ENCODE data around the gene RNF125.
"Not testable (repeated sequence)": the region's sequence is repeated elsewhere in the genome, so short reads cannot be mapped to it uniquely, and the experiment has no call there.

RNF125 gene

DNA sequence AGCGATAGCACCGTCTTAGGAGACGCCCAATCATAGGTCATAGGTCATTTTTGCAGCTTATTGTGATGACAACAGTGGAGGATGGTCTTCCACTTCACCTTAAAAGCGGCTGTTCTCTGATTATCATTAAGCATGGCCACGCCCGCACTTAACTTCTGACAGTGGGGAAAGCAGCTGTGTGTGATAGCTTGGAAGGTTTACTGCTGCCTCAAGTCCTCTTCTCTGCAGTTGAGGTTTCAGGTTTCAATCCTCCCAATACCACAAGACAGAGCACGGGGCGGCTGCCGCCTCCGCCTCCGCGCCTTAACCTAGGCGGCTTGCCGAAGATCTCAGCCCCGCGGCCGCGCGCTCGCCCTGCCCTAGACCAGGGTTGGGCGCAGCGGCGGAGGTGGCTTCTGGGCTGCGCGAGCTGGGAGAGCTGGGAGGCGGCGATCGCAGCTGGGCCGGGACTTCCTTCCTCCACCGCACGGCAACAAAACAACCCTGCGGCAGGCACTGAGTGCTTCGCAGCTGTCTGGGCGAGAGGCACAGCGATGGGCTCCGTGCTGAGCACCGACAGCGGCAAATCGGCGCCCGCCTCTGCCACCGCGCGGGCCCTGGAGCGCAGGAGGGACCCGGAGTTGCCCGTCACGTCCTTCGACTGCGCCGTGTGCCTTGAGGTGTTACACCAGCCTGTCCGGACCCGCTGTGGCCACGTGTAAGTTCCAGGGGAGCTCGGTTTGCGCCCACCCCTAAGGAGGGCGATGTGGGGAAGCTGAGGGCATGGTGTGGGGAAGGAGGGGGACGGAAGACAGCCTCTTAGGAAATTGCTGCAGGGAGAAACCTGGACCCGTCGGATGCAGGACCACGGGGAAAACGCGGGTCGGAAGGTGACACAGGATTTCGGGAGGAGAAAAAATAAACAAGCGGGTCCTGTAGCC lies at the start of gene RNF125:
TSS of gene RNF125 (plus strand) at position 495 of the 920 bp plus-strand sequence. CDS start at position 534, 39 bp downstream.
- peak; percentile 94 for DNase-seq

DNA sequence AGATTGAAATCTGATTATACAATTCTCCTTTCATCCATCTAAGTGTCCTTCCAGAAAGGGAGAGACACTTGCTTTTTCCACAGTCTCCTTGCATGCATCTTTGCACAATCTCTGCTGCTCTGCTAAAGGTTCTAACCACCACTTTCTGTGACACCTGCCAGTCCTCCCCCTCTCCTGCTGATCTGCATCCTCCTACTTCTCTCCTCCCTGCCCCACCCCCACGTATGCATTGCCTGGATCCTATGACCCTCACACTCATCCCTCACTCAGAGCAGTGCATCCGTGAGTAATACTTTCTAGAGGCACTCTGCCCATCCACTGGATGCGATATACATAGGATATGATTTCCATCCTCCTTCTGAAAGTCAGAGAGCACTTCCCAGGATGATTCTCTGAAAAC lies 48.0 kb upstream of the RNF125 start:
- no peak for DNase-seq

DNA sequence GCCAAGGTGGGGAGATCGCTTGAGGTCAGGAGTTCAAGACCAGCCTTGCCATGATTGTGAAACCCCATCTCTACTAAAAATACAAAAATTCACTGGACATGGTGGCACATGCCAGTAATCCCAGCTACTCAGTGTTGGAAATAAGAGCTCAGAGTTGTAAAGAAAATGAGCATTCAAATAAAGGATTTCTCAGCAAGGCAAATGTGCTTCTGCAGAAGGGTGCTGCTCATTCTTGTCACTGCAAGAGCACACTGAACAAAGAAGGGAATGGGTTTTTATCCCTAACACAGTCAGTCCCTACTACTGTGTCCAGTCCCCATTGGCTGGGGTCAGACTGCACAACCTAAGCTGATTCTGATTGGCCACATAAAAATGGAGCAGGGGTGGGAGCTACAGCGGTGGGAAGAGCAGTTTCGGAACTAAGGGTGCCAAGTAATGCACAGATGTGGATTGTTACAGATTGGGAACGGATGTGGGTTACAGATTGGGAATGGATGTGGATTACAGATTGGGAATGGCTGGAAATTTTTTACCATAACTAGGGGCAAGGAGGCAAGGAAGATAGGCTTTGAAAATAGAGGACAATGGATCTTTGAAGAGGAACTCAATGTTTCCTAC lies 44.6 kb upstream of the RNF125 start:
- DNase-seq: no peak

DNA sequence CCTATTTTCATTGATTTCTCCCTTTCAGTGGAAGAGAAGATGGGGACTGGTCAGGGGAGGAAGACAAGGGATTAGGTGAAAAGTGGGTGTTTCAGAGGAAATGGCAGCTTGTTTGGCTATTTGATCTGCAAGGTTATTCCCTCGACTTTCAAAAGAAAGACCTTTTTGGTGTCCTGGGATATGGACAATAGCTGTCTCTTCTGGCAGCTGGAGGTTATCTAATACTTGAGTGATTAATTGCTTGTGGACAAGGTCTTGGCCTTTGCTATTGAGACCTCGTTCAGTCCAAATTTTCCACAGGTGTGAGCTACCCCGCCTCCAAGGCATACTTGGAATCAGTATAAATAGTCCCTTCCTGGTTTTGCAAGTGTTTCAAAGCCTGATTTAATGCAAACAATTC lies 42.4 kb upstream of the RNF125 start:
- no peak for DNase-seq

DNA sequence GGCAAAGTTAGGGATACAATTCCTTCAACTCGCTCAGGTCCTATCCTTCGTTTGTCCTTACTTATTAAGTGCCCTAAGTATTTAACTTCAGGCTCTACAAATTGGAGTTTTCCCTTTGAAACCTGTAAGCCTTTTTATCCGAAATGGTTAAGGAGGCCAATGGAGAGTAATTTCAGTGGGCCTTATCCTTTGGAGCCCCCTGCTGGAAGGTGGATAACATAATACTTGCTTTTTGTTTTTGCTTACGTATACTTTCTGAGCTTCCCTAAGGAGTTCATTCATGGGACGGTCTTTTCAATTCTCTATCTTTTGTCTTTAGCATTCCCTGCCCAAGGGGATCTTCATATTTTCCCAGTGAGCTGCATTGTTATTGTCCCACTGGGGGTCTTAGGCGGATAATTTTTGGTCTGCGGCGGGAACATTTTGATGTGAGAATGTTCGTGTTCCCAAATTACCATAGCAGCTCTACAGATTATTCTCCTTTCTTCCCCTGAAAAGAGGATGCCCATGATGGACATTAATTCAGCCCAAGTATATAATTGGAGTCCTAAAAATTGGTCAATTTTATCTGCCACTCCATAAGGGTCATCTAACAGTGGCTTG lies 41.3 kb upstream of the RNF125 start:
- peak; percentile 64 for DNase-seq

DNA sequence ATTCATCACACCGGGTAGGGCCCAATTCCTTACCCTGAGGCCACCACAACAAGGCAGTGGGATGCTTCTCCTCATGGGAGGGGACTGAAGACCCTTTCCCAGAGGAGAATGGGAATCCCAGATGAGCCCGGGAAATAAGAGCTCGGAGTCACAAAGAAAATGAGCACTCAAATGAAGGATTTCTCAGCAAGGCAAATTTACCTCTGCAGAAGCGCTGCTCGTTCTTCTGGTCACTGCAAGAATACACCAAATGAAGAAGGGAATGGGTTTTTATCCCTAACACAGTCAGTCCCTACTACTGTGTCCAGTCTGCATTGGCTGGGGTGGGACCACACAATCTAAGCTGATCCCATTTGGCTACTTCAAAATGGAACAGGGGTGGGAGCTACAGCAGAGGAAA lies 40.0 kb upstream of the RNF125 start:
- no peak for DNase-seq

DNA sequence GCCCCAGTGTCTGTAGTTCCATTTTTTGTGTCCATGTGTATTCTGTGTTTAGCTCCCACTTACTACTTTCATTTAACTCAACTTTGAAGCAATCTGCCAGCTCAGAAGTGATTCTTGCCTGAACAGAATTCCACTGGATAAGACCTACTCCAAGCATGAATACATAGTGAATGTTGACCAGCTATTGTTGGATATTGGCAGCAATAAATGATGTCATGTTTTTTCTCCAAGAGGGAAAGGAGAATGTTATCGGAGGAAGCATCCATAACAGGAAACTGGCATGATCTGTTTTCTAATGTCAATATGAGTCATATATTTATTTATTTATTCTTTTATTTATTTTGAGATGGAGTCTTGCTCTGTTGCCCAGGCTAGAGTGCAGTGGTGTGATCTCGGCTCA lies 38.9 kb upstream of the RNF125 start:
- no peak for DNase-seq

DNA sequence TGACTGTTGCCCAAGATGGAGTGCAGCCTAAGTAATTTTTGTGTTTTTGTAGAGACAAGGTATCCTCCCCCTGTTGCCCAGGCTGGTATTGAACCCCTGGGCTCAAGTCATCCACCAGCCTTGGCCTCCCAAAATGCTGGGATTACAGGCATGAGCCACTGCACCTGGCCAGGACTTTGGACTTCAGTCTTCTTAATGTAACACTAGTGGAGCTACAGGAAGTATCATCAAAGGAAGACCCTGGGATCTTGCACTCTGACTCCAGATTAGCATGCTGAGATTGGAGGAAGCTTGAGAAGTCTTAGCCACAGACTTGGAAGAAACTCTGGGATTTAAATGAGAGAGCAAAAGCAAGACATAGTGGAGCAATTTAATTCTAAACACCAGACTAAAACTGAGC lies 37.8 kb upstream of the RNF125 start:
- DNase-seq: no peak

DNA sequence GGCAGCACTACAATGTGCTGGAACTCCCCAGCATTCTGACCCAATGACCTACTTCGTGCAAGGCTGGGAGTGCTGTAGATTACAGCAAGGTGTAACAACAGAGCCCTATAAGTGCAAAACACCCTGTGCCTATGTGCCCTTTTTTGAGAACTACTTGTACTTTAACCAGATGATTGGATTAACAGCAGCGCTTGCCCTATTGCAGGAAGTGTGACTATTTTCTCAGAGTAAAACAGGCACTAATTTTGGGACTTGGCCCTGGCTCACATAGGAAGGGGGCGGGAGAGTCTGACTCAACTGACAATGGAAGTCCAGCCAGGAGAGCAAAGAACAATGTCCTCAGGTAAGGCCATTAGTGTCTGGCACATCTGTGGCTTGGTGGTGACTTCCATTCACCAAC lies 35.6 kb upstream of the RNF125 start:
- no peak for DNase-seq

DNA sequence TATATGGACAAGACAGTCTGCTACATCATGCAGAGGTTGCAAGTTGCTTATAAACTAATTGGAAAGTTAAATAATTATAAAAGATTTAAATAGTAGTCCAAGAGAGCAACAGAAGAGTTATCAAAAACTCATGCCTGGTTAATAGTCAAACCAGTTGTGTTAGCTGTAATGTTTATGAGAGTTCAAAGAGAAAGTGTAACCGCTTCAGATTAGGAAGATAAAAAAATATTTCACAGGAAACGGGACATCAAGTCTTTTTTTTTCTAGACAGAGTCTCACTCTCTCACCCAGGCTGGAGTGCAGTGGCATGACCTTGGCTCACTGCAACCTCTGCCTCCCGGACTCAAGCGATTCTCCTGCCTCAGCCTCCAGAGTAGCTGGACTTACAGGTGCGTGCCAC lies 34.6 kb upstream of the RNF125 start:
- no peak for DNase-seq

DNA sequence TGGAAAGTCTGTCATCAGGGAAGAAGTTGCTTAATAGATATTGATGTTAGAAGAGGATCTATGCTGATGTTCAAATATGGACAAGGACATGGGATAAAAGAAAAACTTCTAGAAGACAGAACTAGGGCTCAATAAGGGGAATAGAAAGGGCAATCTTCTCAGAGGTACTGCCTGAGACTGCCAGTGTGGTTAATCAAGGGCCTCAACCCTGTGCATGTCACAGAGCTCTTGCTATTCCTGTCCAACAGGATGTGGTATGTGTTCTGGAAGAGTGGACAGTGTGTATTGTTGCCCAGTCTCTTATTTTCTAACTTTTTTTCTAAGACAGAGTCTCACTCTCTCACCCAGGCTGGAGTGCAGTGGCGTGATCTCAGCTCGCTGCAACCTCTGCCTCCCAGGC lies 27.8 kb upstream of the RNF125 start:
- no peak for DNase-seq

DNA sequence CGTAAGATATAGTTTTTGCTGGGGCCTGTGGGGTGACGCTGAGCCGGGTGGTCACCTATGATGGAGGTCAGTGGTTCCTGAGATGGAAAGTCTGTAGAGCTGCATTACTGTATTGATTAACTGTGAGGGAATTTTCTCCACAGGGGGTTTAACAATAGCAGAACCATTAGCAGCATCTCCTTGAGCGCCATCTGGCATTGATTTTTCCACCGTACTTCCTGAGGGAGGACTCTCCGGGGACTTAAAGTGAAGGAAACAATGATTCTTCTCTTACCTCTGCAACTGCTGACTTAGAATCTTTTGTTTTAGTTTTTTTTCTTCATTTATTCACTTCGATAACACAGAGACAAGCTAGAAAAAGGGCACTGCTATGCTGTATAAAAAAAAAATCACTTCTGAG lies 22.6 kb upstream of the RNF125 start:
- no peak for DNase-seq

DNA sequence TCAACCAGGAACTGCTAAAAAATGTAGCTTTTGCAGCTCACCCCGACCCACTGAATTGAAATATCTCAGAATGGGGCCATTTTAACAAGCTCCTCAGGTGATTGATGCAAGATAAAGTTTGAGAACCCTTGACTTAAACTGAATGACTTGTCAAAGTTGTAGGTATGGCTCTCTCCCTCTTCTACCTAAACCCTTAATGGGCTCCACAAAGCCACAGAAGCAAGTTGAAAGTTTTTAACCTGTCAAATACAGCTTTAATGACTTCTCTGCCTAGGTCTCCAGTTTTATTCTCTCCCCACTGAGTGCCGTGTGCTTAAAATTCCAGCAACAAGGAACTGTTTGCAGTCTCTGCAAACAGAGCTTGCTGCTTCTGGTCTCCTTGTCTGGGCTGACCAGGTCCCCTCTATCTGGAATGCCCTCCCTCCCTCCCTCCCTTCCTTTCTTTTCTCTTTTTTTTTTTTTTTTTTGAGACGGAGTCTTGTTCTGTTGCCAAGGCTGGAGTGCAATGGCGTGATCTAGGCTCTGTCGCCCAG lies 19.7 kb upstream of the RNF125 start:
- no peak for DNase-seq

DNA sequence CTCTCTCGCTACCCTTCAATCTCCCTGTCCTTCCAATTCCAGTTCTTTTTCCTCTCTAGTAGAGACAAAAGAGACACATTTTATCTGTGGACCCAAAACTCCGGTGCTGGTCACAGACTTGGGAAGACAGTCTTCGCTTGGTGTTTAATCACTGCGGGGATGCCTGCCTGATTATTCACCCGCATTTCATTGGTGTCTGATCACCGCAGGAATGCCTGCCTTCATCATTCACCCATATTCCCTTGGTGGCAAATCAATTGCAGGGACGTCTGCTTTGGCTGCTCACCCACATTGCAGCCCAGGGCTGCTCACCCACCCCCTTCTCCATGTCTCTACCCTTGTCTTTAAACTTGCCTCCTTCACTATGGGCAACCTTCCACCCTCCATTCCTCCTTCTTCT lies 17.5 kb upstream of the RNF125 start:
- not testable (repeated sequence) for DNase-seq

DNA sequence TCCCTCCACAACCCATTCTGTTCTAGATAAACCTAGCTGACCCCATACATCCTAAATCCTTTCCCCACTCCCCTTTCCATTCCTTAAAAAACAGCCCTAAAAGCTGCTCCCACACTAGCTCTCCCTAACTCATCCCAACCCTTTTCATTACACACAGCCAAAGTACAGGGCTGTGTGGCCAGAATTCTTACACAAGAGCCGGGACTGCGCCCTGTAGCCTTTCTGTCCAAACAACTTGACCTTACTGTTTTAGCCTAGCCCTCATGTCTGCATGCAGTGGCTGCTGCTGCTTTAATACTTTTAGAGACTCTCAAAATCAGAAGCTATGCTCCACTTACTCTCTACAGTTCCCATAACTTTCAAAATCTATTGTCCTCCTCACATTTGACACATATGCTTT lies 14.8 kb upstream of the RNF125 start:
- not testable (repeated sequence) for DNase-seq

DNA sequence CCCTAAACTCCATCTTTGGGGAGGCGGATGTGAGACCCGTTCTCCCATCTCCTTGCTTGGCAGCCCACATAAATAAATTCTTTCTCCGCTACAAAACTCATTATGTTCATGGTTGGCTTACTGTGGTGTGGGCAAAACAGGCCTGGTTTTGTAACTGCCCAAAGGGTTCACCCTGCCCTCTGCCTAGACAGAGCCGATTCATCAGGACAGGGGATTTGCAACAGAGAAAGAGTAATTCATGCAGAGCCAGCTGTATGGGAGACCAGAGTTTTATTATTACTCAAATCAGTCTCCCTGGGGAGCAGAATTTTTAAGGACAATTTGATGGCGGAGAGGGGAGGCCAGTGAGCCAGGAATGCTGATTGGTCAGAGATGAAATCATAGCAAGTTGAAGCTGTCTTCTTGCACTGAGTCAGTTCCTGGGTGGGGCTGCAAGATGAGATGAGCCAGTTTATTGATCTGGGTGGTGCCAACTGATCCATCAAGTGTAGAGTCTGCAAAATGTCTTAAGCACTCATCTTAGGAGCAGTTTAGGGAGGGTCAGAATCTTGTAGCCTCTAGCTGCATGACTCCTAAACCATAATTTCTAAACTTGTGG lies 8.4 kb upstream of the RNF125 start:
- no peak for DNase-seq

DNA sequence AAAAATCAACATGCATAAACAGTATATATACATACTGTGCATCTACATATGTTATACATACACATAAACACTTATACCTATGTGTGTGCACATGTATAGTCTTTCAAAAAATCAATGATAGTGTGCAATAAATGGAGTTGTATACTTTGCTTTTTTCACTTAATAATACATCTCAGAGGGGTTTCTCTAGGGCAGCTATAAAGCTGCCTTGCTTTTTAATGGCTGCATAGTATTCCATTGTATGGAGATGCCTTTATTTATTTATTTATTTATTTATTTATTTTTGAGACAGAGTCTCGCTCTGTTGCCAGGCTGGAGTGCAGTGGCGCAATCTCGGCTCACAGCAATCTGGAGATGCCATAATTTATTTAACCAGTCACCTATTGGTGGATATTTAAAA lies 7.4 kb upstream of the RNF125 start:
- no peak for DNase-seq

DNA sequence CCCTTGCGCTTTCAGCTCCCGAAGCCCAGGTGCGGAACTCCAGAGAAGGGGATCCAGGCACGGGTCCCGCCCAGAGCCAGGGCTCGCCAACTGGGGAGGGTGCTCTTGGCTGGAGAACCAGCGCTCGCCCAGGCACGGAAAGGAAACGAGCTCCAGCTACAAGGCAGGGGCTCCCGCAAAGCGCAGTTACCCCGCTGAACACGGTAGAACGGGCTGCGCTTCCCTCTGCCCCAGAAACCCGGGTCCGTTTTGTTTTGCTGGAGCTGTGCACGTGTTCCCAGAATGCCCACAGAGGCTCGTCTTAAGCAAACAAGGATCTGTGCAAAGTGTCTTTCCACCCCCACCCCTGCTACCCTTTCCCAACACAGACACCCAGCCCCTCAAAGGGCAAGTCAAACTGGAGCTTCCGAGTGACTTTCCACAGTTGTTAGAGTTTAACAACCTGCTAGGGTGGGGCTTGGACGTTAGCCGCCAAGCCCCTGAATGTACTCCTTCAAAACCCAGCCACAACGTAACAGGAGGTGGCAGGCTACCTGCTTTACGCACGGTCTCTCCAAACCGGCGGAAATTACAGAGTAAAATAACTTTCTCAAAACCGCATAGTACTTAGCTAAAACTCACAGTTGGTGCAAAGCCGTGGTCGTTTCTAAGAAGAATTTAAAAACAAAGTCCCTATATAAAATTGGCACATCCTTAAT lies 775 bp downstream of the RNF125 start:
- peak; percentile 81 for DNase-seq

DNA sequence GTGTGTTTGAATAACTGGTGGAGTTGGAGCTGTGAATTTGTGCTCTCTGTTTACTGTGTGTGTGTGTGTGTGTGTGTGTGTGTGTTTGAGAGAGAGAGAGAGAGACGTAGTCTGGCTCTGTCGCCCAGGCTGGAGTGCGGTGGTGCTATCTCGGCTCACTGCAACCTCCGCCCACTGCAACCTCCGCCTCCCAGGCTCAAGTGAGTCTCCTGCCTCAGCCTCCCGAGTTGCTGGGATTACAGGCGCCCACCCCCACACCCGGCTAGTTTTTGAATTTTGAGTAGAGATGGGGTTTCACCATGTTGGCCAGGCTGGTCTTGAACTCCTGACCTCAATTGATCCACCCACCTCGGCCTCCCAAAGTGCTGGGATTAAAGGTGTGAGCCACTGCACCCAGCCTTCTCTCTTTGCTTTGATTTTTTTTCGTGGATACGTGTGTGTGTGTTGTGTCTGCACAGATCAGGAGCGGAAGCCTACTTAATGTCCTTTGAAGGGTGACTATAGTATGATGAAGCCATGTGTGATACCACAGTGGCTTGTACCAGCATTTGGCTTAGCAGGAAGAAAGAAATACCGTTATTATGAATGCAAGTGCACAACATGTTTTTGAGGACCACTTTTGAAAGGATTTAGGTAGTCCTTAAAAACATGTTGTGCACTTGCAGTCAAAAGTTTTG lies 1.5 kb downstream of the RNF125 start:
- peak; percentile 81 for DNase-seq

DNA sequence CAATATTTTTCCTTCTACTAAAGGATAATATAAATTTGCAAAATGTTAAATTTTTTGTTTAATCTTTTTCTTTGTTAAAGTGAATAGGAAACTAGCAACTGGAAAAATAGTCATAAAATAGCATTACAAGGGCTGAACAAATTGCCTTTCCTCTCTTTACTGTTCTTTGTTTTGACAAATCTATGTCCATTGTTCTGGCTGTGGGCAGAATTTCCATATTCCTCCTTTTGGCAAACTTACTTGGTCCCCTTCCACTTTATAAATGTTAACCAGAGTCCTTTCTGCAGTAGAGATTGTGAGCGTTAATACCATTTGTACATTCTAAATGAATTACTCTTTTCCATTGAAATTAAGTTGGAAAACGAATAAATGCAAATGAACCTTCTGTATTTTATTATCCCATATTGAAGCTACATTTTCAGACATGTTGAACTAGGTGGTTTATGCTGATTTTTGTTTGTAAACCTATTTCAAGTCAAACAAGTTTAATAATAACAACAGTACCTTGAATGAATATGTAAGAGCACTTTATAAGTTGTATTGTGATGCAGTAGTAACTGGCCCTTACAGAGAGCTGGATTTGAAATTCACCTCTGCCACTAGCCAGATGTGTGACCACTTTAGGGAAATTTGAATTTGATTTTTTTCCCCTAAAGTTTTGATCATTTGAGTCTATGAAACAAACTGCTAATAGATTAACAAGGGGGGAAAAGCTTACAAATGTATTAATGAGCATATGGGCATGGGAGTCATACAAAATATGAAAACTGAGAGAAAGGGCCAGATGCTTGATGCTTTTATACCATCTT lies 3.3 kb downstream of the RNF125 start:
- no peak for DNase-seq

DNA sequence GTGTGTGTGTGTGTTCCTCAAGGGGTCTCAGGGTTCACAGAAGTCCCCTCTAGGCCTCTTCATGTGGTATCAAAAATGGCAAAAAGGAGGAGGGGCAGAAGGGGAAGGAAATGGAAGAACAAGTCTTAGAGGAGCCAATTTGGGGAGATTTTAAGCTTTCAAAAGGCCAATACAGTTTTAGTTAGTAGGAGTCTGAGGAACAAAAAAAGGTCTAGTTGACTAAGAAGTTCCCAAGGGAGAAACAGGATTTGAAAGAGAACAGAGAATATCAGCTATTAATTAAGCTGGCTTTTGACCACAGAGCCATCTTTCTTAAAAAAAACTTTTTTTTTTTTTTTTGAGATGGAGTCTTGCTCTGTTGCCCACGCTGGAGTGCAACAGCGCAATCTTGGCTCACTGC lies 7.1 kb downstream of the RNF125 start:
- DNase-seq: no peak
